T-helper 2 cell (primary cell): ENCODE results near the gene AGRN.
"Not testable (repeated sequence)": the region's sequence is repeated elsewhere in the genome, so short reads cannot be mapped to it uniquely, and the experiment has no call there.

Experiments
- DNase-seq, 5 experiments: peaks; one replicate each; pipeline versions ENCODE4 v3.0.0 to v3.0.0-alpha.2; 2012 to 2022

The AGRN gene

GRCh38 chr1:1094981-1095380 is 75.1 kb downstream of the AGRN start:
- DNase-seq: no peak

GRCh38 chr1:1096136-1096535 is 76.2 kb downstream of the AGRN start:
- not testable (repeated sequence) for DNase-seq

GRCh38 chr1:1098681-1099421 is 78.9 kb downstream of the AGRN start:
- DNase-seq: peak in 1 of 5 experiments; percentile 81

GRCh38 chr1:1099506-1100183 is 79.7 kb downstream of the AGRN start:
- peak in 1 of 5 experiments; percentile 74 for DNase-seq

GRCh38 chr1:1100296-1100695 is 80.4 kb downstream of the AGRN start:
- no peak for DNase-seq

GRCh38 chr1:1101503-1101902 is 81.6 kb downstream of the AGRN start:
- no peak for DNase-seq

- peak in 1 of 5 experiments; percentile 41 for DNase-seq
These were observed 84.2 kb downstream of the AGRN start for GRCh38 chr1:1104152-1104551.
